Measurements from ENCODE around the gene SLC2A13. TPM values are rescaled to one million over a fixed set of nuclear protein-coding genes. Genes with fewer than 3 reads are reported as not detected.

The SLC2A13 gene
- polyA plus RNA-seq (ENCODE audit: insufficient read length in 3 of 3), result 10 to 100 TPM; 11.7 to 14.6 (median 13.2) TPM
- long read RNA-seq, donor 1, full-length matches to known transcripts, result 1 of 1 reads
- long read RNA-seq, donor 1, partial matches to known transcripts, result 0 of 1 reads
- long read RNA-seq, donor 1, other reads (novel, unspliced or antisense), result 0 of 1 reads
- long read RNA-seq, donor 2, full-length matches to known transcripts, result 2 of 2 reads
- long read RNA-seq, donor 2, partial matches to known transcripts, result 0 of 2 reads
- long read RNA-seq, donor 2, other reads (novel, unspliced or antisense), result 0 of 2 reads
- long read RNA-seq, donor 3, full-length matches to known transcripts, result 5 of 5 reads
- long read RNA-seq, donor 3, partial matches to known transcripts, result 0 of 5 reads
- long read RNA-seq, donor 3, other reads (novel, unspliced or antisense), result 0 of 5 reads
- long read RNA-seq, donor 4, partial matches to known transcripts, result 0 of 1 reads
- long read RNA-seq, donor 4, other reads (novel, unspliced or antisense), result 0 of 1 reads
- long read RNA-seq, donor 5, result 0 reads
- long read RNA-seq, donor 6, full-length matches to known transcripts, result 4 of 4 reads
- long read RNA-seq, donor 6, partial matches to known transcripts, result 0 of 4 reads
- long read RNA-seq, donor 6, other reads (novel, unspliced or antisense), result 0 of 4 reads
- long read RNA-seq, donor 7, full-length matches to known transcripts, result 2 of 2 reads
- long read RNA-seq, donor 7, partial matches to known transcripts, result 0 of 2 reads
- long read RNA-seq, donor 7, other reads (novel, unspliced or antisense), result 0 of 2 reads
- long read RNA-seq, donor 8, full-length matches to known transcripts, result 6 of 6 reads
- long read RNA-seq, donor 8, partial matches to known transcripts, result 0 of 6 reads
- long read RNA-seq, donor 8, other reads (novel, unspliced or antisense), result 0 of 6 reads
- long read RNA-seq, donor 9, full-length matches to known transcripts, result 2 of 2 reads
- long read RNA-seq, donor 9, partial matches to known transcripts, result 0 of 2 reads
- long read RNA-seq, donor 9, other reads (novel, unspliced or antisense), result 0 of 2 reads
- long read RNA-seq, donor 10, full-length matches to known transcripts, result 1 of 1 reads
- long read RNA-seq, donor 10, partial matches to known transcripts, result 0 of 1 reads
- long read RNA-seq, donor 10, other reads (novel, unspliced or antisense), result 0 of 1 reads
- long read RNA-seq, donor 11, full-length matches to known transcripts, result 3 of 3 reads
- long read RNA-seq, donor 11, partial matches to known transcripts, result 0 of 3 reads
- long read RNA-seq, donor 11, other reads (novel, unspliced or antisense), result 0 of 3 reads
- long read RNA-seq, donor 12, result 0 reads
- long read RNA-seq, donor 13, result 0 reads
- long read RNA-seq, donor 14, result 0 reads
- long read RNA-seq, donor 15, result 0 reads
- long read RNA-seq, donor 16, full-length matches to known transcripts, result 4 of 4 reads
- long read RNA-seq, donor 16, partial matches to known transcripts, result 0 of 4 reads
- long read RNA-seq, donor 16, other reads (novel, unspliced or antisense), result 0 of 4 reads

- DNase-seq (ENCODE audit: extremely low read depth in 1 of 11, low read depth in 9 of 11, low spot score in 4 of 11), result peak in 9 of 11 donors; percentile 25 to 68 (median 60)
These were observed at the start of gene SLC2A13 for GRCh38 chr12:40105515-40106201. SLC2A13 (minus strand) TSS chr12:40106081; CDS start chr12:40105808, 273 bp downstream.

- DNase-seq (ENCODE audit: extremely low read depth in 1 of 11, low read depth in 9 of 11, low spot score in 4 of 11), result no peak
These were observed 48.5 kb upstream of the SLC2A13 start for GRCh38 chr12:40154381-40154780.

- no peak for DNase-seq (ENCODE audit: extremely low read depth in 1 of 11, low read depth in 9 of 11, low spot score in 4 of 11)
These were observed 47.6 kb upstream of the SLC2A13 start for GRCh38 chr12:40153432-40153831.

GRCh38 chr12:40152783-40153383 is 47.0 kb upstream of the SLC2A13 start:
- DNase-seq (ENCODE audit: extremely low read depth in 1 of 11, low read depth in 9 of 11, low spot score in 4 of 11), result peak in 8 of 11 donors; percentile 20 to 48 (median 34)

GRCh38 chr12:40149673-40150260 is 43.9 kb upstream of the SLC2A13 start:
- DNase-seq (ENCODE audit: extremely low read depth in 1 of 11, low read depth in 9 of 11, low spot score in 4 of 11), result no peak

GRCh38 chr12:40146800-40147797 is 41.2 kb upstream of the SLC2A13 start:
- peak in 2 of 11 donors; percentile 14 to 26 for DNase-seq (ENCODE audit: extremely low read depth in 1 of 11, low read depth in 9 of 11, low spot score in 4 of 11)

GRCh38 chr12:40145896-40146295 is 40.0 kb upstream of the SLC2A13 start:
- no peak for DNase-seq (ENCODE audit: extremely low read depth in 1 of 11, low read depth in 9 of 11, low spot score in 4 of 11)

- DNase-seq (ENCODE audit: extremely low read depth in 1 of 11, low read depth in 9 of 11, low spot score in 4 of 11), result no peak
These were observed 38.1 kb upstream of the SLC2A13 start for GRCh38 chr12:40144023-40144422.

GRCh38 chr12:40142001-40142744 is 36.3 kb upstream of the SLC2A13 start:
- no peak for DNase-seq (ENCODE audit: extremely low read depth in 1 of 11, low read depth in 9 of 11, low spot score in 4 of 11)

- DNase-seq (ENCODE audit: extremely low read depth in 1 of 11, low read depth in 9 of 11, low spot score in 4 of 11), result no peak
These were observed 32.6 kb upstream of the SLC2A13 start for GRCh38 chr12:40138526-40138925.

GRCh38 chr12:40137252-40137651 is 31.4 kb upstream of the SLC2A13 start:
- no peak for DNase-seq (ENCODE audit: extremely low read depth in 1 of 11, low read depth in 9 of 11, low spot score in 4 of 11)

GRCh38 chr12:40127408-40127807 is 21.5 kb upstream of the SLC2A13 start:
- no peak for DNase-seq (ENCODE audit: extremely low read depth in 1 of 11, low read depth in 9 of 11, low spot score in 4 of 11)

- DNase-seq (ENCODE audit: extremely low read depth in 1 of 11, low read depth in 9 of 11, low spot score in 4 of 11), result no peak
These were observed 17.6 kb upstream of the SLC2A13 start for GRCh38 chr12:40123496-40123895.

GRCh38 chr12:40122842-40123241 is 17.0 kb upstream of the SLC2A13 start:
- no peak for DNase-seq (ENCODE audit: extremely low read depth in 1 of 11, low read depth in 9 of 11, low spot score in 4 of 11)

GRCh38 chr12:40117818-40118217 is 11.9 kb upstream of the SLC2A13 start:
- DNase-seq (ENCODE audit: extremely low read depth in 1 of 11, low read depth in 9 of 11, low spot score in 4 of 11), result no peak
